GM19351 (cell line): Measurements from ENCODE around the gene OR4D1.
"Not testable (repeated sequence)": the region's sequence is repeated elsewhere in the genome, so short reads cannot be mapped to it uniquely, and the experiment has no call there.

ENCODE experiments used
- ATAC-seq: cut with Tn5 transposase; IDR thresholded peaks from one replicate; pipeline ENCODE4 v1.9.1; 2021; ENCODE audit warnings: mild to moderate bottlenecking, moderate library complexity; ENCODE audit not compliant: unreplicated experiment

Gene OR4D1

DNA sequence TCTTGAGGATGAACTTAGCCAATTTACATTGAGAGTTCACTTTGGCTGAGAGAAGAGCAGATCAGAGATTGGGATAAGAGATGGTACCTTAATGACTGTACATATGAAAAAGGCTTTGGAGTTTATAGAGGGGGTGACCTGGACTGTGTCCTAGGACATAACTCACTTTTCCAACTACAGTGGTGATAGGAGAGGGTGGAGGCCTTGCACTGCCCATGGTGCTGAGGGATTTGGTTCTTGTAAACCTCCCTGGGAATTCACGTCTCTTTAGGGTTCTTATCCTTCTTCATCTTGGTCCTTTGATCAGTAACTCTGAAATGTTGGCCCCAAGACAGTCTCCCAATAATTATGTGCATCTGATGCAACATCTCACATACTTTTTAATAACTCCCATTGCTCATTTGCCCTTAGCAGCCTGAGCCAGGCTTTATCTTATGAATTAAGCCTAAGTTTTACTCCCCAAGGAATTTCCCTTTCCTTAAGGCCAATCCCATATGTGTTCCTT lies at the start of gene OR4D1:
TSS of gene OR4D1 (plus strand) at position 455 of the 505 bp plus-strand sequence. CDS start 6,770 bp downstream, outside the sequence.
- no peak for ATAC-seq

DNA sequence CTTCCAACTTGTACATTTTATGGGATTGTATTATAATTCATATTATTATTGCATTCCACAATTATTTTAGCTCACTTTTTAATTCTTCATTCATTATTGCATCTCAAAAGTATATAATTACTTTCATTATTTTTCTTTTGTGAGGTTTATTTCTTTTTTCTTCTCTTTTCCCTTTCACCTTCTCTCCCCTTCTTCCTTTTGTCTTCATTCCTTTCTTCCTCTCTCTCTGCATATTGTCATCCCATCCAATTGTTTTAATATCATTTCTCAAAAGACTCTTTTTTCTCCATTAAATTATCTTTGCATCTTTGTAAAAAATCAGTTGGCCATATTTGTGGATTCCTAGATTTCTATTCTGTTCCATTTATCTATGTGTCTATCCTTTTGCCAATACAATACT lies 47.7 kb upstream of the OR4D1 start:
- ATAC-seq = no peak

DNA sequence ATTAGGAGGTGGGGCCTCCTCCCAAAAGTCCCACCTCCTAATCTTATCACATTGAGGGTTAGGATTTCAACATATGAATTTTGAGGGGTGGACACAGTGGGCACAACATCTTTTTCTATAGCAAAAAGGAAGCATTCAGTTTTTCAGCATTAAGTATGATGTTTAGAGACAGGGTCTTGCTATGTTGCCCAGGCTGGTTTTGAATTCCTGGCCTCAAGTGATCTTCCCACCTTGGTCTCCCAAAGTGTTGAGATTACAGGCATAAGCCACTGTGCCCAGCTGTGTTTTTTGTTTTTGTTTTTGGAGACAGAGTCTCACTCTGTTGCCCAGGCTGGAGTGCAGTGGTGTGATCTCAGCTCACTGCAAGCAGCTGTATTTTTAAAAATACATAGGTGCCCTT lies 46.3 kb upstream of the OR4D1 start:
- not testable (repeated sequence) for ATAC-seq

DNA sequence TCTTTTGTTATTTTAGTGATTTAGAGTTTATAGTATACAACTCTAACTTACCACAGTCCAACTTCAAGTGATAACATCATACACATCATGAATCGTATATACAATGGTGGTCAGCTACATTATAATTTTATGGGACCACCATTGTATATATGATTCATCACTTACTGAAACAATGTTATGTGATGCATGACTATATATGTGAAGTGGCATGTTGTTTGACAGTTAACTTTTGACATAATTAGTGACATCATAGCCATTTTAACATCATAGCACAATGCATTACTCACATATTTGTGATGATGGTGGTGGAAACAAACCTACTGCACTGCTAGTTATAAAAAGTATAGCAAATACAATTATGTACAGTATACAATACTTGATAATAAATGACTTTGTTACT lies 43.1 kb upstream of the OR4D1 start:
- ATAC-seq = no peak

DNA sequence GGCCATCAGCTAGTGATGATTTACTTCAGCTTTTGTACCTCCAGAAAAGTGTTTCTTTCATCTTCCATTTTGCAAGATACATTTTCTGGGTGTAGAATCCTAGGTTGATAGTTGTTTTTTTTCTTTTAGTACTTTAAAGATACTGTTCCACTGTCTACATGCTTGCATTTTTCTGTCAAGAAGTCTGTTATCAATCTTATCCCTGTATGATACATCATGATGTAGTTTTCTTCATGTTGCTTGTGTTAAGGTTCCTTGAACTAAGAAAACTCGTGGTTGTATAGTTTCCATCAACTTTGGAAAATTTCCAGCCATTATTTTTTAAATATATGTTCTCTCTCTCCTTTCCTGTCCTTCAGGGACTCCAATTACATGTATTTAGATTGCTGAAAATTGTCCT lies 40.9 kb upstream of the OR4D1 start:
- no peak for ATAC-seq

DNA sequence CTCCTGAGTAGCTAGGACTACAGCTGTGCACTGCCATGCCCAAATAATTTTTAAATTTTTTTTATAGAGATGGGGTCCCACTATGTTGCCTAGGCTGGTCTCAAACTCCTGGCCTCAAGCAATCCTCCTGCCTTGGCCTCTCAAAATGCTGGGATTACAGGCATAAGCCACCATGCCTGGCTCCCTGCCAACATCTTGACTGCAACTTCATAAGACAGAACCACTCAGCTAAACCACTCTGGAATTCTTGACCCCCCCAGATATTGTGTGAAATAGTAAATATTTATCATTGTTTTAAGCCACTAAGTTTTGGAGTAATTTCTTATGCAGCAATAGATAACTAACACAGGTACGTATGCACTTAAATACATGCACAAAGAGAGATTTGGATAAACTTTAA lies 39.0 kb upstream of the OR4D1 start:
- no peak for ATAC-seq

DNA sequence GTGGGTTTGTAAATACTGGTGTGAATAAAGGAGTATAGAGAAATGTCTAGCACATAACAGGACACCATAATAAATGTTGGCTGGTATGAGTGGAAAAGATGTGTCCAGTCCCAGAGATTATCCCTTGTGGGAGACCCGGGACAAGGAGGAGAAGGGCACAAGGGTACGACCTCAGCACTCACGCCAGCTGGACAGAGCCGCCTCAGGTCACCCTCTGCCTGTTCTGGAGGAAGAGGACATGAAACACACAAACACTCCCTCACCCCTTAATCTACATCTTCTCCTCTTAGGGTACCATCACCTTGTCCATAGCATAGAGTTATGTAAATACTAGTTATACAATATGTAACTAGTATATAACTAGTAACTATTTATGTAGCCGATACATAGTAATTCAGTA lies 38.2 kb upstream of the OR4D1 start:
- ATAC-seq = no peak

DNA sequence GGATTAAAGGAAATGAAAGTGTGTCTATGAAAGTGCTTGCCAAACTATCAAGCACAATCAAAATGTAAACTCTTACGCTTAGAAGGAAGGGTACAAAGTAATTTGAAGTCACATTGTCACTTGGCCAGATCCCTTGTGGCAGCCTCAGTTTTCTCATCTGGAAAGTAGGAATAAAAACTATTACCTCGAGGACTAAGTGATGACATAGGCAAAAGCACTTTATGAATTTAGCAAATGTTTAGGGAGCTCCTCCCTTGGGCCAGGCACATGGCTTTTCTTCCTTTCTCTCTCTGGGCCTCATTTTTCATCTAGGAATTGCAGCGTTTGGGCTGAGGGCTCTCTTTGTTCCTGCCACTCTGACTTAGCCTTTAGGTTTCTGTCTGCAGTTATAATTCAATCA lies 36.5 kb upstream of the OR4D1 start:
- ATAC-seq = no peak

DNA sequence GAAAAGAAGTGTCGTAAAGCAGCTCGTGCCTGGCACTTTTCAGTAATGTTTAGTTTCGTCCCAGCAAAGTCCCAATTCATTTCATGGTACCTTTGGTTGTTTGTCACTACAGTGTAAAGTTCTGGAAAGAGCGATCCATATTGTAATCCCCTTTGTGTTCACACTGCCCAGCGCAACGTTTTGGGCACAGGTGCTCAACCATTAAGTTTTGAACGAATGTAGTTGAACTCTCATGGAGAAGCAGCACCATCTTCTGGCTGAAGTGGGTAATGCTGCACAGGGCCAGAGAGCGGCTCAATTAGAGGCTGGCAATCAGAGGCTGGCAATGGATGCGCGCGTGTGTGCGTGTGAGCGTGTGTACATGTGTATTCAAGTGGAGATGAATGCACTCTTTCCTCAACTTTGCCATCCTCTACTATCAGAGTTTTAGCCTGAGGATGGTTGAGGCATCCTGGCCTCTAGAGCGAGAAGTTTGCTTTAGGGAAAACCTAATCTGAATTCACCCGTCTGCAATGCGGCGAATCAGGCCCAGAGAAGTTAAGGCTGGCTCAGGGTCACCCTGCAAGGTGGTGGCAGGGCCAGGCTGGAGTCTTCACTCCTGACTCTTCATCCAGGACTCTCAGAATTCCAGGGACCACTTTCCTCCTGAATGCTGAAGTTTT lies 35.1 kb upstream of the OR4D1 start:
- no peak for ATAC-seq

DNA sequence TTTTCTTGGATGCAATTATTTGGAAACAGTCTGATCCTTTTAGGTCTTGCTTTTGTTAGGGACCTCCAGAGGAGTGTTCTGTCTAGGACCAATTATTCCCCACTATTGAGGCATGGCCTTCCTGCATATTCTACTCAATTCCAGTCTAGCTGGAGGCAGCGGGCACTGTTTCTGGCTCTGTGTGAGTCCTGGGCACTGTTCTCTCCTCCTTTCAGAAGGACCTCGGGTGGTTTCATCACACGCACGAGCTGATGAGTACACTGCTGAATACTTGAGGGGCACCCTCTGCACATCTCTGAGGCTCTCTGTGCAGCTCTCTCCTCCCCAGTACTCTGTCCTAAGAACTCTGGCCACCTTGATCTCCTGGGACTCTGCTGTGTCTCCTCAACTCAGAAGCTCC lies 34.2 kb upstream of the OR4D1 start:
- no peak for ATAC-seq

DNA sequence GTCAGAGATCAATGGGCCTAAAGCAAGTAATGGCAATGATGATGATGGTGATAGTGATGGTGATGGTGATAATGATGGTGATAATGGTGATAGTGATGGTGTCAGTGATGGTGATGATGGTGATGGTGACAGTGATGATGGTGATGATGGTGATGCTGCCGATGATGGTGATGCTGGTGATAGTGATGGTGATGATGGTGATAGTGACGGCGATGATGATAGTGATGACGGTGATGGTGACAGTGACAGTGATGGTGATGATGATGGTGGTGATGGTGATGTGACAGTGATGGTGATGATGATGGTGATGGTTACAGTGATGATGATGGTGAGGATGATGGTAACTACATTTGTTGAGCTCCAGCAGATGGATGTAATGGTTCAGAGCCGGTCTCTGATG lies 30.8 kb upstream of the OR4D1 start:
- no peak for ATAC-seq

DNA sequence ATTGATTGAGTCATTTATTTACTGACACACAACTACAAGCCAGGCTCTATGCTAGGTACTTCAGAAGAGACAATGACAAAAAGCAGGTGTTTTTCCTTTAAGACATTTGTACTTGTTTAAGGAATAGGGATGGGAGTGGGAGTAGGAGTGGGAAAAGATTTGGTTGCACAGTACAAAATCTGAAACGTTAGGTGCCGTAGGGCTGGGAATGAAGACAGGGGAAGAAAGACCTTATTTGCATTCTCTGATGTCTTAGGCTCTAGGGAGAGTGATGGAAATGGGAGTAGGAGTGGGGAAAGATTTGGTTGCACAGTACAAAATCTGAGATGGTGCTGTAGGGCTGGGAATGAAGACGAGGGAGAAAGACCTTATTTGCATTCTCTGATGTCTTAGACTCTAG lies 28.7 kb upstream of the OR4D1 start:
- no peak for ATAC-seq

DNA sequence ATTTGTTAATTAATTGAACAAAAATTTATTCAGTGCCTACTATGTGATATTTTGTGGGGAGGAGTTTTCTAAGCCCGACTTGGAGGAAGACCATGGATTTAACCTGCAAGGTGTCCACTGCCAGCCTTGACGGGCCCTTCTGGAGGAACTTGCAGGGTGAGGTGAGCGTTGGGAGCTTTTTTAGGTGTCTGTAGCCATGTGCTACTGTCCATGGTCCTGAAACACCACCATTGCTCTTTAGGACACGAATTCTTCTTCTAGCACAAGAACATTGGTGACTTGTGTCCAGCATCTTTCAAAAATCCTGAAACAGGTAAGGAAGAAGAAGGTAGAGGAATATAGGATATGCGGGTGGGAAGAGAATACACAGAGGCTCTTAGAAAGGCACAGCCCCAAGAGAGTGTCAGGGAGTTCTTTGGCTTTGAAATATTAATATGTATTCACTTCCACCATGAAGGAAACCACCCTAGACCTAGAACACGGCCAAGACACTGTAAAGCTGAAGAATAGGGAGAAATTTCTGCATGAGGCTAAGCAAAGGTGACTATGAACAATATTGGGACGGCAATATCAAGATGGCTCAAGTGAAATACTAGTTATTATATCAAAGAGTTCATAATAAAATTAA lies 27.9 kb upstream of the OR4D1 start:
- ATAC-seq = no peak

DNA sequence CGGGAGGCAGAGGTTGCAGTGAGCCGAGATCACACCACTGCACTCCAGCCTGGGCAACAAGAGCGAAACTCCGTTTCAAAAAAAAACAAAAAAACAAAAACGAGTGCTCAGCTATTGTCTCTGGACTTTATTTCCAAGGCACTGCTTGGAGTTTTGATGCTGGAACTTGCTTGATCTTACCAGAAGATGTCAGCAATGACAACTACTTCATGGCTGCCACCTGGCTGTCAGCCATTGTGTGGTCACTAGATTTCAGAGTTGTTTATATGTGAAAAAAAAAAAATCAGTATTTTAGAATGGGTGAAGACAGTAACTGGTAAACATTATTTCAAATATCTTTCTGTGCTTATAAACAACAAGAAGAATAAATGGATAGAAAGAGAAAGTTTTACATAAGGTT lies 26.3 kb upstream of the OR4D1 start:
- ATAC-seq = no peak

DNA sequence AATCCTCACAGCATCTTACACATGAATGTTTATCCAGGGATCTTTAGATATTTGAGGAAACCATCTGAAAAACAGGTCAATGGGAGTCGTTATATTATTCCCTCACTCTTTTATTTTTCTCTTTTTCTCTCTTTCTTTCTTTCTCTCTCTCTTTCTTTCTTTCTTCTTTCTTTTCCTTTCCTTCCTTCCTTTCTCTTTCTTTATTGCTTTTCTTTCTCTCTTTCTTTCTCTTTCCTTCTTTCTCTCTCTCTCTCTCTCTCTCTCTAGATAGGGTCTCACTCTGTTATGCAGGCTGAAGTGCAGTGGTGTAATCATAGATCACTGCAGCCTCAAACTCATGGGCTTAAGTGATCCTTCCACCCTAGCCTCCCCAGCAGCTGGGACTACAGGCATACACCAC lies 20.3 kb upstream of the OR4D1 start:
- ATAC-seq = no peak

DNA sequence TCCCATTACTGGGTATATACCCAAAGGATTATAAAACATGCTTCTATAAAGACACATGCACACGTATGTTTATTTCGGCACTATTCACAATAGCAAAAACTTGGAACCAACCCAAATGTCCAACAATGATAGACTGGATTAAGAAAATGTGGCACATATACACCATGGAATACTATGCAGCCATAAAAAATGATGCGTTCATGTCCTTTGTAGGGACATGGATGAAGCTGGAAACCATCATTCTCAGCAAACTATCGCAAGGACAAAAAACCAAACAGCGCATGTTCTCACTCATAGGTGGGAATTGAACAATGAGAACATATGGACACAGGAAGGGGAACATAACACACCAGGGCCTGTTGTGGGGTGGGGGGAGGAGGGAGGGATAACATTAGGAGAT lies 15.5 kb upstream of the OR4D1 start:
- not testable (repeated sequence) for ATAC-seq

DNA sequence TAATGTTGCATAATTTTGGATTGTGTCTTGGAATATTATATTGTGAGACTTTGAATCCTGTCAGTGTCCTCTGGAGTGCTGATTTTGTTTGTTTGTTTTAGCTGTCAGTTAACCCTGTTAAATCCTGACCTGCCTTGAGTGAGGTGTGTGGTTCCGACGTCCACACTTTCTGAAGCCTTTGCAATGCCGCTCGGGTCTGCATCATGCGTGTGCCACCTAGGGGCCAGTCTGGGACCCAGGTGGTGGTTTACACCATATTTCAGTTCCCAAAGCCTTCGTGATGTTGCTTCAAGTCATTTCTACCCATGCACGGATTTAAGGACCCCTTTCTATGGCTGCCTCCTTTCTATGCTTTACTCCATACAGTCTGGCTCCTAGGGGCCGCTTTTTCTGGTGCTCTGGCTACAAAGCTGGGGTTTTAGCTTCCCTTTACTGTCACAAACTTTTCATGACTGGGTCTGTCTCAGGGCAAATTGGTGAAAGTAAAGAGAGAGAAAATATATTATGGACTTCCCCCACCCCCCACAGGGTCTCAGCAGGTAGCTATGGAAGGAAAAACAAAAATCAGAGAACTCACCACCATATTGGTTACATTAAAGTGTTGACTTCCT lies 11.4 kb upstream of the OR4D1 start:
- ATAC-seq = no peak

DNA sequence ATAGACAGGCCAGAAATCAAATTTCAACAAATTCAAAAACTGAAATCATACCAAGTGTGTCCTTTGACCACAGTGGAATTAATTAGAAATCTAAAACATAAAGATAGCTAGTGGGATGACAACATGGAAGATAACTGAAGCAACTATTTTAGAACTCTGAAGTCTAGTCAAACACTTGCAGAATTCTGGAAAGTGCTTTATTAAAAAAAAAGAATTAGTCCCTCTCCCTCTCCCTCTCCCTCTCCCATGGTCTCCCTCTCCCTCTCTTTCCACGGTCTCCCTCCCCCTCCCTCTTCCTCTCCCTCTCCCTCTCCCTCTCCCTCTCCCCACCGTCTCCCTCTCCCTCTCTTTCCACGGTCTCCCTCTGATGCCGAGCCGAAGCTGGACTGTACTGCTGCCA lies 6.7 kb upstream of the OR4D1 start:
- no peak for ATAC-seq

DNA sequence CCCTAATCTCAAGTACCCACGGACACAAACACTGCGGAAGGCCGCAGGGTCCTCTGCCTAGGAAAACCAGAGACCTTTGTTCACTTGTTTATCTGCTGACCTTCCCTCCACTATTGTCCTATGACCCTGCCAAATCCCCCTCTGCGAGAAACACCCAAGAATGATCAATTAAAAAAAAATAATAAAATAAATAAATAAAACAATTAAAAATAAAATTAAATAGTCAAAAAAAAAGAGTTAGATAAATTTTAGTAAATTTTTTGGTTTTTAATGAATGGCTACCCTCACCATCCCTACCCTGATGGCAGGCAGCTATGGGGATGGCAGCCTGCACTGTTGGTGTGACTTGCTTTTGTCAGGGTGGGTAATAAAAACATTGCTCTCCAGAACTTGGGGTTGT lies 4.8 kb upstream of the OR4D1 start:
- not testable (repeated sequence) for ATAC-seq

DNA sequence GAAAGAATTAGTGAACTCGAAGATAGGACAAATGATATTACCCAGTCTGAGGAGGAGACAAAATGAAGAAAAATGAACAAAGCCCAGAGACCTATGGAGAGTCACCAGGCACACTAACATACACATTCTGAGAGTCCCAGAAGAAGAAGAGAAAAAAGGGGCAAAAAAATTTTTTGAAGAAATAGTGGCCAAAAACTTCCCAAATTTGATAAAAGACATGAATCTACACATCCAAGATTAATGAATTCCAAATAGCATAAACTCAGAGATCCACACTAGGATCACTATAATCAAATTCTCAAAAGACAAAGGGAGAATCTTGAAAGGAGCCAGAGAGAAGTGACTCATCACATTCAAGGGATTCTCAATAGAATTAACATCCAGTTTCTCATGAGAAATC lies 3.4 kb upstream of the OR4D1 start:
- no peak for ATAC-seq

DNA sequence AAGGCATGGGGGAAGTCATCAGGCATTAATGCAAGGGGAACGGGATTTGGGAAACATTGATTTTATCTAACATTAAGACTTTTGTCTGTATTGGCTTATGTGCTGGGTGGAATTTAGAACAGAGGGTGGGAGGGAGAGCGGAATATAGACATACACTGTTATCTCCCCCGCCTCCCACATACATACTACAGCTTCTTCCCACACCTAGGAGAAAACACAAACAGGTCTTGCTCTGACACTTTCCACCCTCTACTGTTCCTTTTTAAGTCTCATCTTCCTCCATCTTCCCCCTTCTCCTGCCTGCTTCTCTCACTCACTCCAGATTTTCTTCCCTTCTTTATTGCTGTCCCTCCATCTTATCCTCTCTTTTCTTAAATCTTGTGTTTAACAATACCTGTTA lies 425 bp downstream of the OR4D1 start:
- ATAC-seq = no peak

DNA sequence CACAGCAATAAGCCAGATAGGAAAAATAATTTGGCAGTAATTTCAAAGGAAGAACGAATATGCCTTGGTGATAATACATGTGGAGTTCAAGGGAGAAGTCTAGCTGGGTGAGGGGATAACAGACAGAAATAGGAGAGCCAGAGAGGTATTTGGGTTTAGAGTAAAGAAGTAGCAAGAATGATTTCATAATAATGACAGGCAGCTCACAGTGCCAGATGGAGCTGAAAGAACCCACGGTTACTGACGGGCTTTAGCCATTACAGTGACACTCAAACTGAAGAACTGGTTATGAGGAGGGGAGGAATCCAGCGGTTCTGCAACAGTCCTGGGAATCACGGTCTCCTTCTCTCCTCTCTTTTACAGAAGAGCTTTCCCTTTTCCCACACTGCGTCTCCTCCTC lies 2.2 kb downstream of the OR4D1 start:
- ATAC-seq = no peak
